Epidermal melanocyte (primary cell): ENCODE measurements around the gene MPND.
"Not testable (repeated sequence)": the region's sequence is repeated elsewhere in the genome, so short reads cannot be mapped to it uniquely, and the experiment has no call there.

Experiments used
- DNase-seq: peaks from one replicate; pipeline ENCODE4 v3.0.0; 2011; ENCODE audit warnings: low spot score; ENCODE audit not compliant: insufficient read length

MPND gene

DNA sequence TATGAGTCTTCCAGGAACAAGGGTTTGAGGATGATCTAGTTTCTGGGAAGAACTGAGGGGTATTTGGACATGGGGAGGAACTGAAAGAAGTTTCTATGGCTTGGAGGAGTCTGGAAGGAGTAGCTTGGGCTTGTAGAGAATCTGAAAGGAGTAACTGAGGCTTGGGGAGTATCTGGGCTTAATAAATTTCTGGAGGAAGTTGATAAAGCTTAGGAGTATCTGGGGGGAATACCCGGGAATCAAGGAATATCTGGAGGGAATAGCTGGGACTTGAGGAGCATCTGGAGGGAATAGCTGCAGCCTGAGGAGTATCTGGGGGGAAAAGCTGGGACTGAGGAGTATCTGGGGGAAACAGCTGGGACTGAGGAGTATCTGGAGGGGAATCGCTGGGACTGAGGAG is 22.9 kb upstream of the MPND start:
- no peak for DNase-seq

DNA sequence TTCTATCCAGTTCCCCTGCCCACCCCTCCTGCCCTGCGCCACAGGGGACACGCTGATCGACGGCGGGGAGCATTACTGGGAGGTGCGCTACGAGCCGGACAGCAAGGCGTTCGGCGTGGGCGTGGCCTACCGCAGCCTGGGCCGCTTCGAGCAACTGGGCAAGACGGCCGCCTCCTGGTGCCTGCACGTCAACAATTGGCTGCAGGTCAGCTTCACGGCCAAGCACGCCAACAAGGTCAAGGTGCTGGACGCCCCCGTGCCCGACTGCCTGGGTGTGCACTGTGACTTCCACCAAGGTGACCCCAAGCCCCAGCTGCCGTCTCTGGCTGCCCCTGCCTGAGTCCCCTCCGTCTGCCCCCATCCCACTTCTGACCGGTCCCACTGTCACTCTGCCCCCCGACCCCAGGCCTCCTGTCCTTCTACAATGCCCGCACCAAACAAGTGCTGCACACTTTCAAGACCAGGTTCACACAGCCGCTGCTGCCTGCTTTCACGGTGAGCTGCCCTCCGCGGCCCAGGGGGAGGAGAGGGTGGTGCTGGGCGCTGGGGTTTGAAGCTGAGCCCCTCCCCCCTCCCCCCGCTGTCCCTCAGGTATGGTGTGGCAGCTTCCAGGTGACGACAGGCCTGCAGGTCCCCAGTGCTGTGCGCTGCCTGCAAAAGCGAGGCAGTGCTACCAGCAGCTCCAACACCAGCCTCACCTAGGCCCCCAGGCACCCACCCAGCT is 20.3 kb upstream of the MPND start:
- DNase-seq = no peak

DNA sequence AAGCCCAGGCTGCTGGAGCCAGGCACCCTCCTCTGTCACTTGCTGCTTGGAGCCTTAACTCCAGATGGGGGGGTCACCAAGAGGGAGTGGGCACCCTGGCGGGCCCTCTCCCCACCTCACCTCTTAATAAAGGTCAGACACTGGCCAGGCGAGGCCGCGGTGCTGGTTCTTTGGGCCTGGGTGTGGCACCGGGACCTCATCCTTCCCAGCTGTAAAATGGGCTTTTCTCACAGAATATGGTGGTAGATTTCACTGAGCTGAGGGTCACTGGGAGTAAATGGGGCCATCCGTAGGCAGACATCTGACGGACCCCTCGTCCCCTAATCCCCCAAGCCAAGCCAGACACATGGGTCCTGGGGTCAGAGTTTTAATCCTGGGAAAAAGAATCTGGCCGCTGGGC is 19.7 kb upstream of the MPND start:
- DNase-seq = no peak

DNA sequence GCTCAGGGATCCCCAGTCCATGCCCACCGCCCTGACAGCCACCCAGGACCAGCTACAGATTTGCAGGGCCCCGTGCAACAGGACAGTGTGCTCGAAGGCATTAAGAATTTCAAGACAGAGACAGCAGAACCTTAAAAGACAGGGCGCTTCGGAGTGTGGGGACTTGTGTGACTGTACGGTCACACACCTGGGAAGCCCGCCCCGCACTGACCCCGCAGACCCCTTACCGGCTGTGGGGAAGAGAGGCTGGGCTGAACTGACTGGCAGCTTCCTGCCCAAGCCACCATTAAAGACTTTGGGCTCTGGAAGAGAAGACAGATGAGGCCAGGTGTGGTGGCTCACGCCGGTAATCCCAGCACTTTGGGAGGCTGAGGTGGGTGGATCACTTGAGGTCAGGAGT is 19.1 kb upstream of the MPND start:
- no peak for DNase-seq

DNA sequence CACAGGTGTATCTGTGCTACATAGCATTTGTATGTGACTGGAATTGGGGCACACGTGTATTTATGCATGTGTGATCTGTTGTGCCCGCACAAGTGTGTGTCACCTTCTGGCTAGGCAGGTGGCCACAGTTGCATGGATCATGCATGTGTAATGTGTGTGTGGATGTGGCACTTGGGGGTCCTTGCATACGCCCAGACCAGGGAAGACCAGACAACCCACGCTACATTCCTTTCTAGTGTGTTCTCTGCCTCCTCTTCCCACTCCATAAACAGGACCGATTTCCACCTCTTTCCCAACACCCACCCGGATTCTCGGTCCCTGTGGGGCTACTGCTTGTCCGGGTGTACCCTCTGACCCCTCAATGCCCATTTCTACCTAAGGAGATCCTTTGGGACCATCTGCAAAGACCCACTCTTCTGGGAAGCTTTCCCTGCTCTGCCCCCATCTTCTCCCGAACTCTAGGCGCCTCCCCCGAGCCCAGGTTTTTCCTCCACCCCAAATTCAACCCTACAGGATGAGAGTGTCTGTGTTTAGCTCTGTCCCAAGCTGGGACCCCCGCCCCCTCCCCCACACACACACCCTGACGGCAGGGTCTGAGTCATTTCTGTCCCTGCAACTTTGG is 17.0 kb upstream of the MPND start:
- DNase-seq = no peak

DNA sequence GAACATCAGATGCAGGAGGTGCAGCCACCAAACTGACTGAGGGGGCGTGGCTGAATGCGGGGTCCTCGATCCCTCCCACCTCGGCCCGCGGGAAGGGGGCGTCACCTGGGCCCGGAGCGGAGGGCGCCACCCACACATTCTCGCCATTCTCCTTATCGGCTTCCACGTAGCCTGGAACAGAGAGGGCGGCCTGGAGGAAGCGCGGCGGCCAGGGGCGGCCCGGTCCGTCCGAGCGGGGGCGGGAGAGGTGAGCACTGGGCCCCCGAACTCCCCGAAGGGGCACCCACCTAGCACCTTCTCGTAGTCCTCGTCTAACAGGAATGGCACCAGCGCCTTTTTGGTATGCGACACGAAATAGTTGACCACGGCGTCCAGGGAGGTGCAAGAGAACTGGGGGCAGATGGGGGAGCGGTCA is 16.5 kb upstream of the MPND start:
- no peak for DNase-seq

DNA sequence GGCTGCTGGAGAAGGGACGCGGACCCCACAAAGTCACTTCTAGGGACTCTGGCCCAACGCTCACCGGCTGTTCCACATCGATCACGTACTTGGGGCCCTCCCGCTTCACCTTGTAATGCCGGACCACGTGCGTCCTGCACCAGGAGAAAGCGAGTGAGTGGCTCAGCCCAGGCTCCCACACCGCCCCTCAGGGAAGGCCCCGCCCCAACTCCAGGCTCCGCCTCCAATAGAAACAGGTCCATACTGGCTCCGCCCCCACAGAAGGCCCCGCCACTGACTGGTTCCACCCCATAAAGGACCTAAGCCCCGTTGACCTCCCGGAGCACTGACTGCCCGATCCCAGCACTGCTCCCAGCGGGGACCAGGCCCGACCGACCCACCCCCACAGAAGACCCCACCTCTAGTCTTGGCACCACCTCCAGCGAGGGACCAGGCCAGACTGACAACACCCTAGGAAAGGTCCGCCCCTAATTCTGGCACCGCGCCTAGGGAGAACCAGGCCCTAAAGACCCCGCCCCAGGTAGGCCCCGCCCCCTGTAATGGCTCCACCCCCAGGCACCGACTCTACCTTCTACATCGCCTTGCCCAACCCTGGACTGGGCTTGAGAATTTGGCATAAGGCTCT is 16.0 kb upstream of the MPND start:
- DNase-seq = no peak

DNA sequence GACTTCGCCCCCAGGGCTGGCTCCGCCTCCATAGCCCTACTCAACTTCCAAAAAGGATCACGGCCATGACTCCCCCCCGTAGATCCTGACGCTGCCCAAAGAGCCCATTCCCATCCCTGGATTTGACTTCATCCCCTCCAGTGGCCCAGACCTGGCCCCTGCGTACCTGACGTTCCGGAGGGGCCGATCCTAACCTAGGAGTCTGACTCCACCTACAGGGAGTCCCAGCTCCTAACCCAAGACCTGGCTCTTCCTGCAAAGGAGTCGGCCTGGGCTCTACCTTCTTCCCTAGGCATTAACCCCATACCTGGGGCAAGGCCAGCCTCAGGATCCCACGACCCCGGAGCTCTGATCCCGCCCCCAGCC is 15.5 kb upstream of the MPND start:
- no peak for DNase-seq

DNA sequence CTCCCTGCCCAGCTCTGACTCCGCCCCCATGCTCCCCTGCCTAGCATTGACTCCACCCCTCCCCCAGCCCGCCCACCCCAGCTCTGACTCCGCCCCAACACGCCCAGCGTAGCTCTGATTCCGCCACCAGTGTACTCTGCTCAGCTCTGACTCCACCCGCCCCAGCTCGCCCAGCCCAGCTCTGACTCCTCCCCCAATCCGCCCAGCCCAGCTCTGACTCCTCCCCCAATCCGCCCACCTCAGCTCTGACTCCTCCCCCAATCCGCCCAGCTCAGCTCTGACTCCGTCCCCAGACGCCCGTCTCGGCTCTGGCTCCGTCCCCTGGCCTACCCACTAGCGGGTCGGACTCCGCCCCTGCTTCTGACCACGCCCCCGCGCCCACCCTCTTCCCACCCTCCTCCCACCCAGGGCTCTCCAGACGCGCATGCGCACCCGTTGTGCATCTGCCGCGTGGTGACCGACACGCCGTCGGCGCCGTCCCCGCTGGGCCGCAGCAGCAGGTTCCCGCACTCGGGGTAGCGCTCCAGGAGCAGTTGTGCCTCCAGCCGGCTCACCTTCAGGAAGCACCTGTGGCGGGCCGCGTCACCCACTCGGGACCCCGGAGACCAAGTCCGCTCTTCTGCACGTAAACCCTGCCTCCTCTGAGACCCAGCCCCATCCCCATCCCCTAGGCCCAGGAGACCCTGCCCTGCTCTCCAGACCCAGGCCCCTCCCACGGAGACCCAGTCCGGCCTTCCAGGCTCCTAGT is 14.9 kb upstream of the MPND start:
- peak; percentile 81 for DNase-seq

DNA sequence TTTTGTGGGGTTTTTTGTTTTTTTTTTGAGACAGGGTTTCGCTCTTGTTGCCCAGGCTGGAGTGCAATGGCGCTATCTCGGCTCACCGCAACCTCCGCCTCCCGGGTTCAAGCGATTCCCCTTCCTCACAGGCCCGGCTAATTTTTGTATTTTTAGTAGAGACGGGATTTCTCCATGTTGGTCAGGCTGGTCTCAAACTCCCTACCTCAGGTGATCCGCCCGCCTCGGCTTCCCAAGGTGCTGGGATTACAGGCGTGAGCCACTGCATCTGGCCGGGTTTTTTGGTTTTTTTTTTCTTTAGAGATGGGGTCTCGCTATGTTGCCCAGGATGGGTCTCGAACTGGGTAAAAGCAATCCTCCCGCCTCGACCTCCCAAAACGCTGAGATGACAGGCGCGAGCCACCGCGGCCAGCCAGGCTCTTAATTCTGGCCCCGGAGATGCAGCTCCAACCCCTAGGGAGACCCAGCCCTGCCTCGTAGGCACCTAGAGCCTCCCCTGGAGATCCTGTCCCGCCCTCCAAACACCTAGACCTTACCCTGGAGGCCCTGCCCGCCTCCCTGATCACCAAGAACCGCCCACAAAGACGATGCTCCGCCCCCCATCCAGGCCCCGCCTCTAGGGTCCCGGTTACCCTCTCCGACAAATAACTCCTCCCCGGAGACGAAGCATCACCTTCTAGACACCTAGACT is 14.2 kb upstream of the MPND start:
- DNase-seq = not testable (repeated sequence)

DNA sequence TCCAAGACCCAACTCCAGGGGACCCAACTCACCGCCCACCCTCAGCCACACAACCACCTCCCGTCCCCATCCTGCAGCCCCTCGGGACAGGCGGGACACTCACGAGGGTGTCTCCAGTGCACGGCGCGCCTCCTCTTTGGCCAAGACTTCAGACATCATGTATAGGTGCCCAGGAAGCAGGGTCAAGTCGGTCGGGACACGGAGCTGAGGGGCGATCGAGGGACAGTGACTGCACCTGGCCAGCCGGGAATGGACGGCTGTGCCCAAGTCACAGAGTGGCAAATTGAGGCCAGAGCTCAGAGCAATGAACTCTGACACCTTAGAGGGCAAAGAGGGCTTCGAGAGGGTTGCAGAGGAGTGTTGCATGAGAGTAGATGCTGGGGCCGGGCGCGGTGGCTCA is 13.5 kb upstream of the MPND start:
- no peak for DNase-seq

DNA sequence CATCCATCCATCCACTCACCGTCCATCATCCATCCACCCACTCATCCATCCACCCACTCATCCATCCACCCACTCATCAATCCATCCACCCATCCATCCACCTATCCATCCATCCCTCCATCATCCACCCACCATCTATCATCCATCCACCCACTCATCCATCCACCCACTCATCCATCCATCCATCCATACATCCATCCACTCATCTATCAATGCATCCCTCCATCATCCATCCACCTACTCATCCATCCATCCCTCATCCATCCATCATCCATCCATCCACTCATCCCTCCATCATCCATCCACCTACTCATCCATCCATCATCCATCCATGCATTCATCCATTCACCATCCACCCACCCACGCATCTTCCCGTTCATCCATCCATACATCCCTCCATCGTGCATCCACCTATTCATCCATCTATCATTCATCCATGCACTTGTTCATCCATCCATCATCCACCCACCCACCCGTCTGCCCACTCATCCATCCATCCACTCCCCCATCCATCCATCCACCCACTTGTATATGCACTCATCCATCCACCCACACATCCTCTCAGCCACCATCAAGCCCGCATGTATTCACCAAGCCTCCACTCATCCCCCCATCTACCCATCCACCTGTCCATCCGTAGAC is 8.3 kb upstream of the MPND start:
- DNase-seq = no peak

DNA sequence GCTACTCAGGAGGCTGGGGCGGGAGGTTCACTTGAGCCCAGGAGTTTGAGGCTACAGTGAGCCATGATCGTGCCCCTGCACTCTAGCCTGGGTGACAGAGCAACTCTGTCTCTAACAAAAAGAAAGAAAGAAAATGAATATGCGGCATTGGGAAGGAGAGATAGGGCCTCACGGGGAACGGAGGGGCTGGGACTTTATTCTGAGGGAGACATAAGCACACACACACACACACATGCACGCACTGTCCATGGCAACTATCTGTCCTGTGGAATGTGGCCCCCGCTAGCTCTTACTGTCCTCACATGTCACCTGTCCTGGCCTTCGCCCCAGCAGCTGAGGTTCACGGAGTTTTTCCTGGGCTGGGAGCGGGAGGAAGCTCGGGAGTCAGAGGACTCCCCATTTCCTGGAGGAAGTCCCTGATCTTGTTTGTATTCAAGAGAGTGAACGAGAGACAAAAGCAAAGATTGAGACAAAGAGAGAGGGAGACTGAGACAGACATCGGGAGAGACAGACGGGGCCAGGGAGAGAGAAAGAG is 5.4 kb upstream of the MPND start:
- no peak for DNase-seq

DNA sequence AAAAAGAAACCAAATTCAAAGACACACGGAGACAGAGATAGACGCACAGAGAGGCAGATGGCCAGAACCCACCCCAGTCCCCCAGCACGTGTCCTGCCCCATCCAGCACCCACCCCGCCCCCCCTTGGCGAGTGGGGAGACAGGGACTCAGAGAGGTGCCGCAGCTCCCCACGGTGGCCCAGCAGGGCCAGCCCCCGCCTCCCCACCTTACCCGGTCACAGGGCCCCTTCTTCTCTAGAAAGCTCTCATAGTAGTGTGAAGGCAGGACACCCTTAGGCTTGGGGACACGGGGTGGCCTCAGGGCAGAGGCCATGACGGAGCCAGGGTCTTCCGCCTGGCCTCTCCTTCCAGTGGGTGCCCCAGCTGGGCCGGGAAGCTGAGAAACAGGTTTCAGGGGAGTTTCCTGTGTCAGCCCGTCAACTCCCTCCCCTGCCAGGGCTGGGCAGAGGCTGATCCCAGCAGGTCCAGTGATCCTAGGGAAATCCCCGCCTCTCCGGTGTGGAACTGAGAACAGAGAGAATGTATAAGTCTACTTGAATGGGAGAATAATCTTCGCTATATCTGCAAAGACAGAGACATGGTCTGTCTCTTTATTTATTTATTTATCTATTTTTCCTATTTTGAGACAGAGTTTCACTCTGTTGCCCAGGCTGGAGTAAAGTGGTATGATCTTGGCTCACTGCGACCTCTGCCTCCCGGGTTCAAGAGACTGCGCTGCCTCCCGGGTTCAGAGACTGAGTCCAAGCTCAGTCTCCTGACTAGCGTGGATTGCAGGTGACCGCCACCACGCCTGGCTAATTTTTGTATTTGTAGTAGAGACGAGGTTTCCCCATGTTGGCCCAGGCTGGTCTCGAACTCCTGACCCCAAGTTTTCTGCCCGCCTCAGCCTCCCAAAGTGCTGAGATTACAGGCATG is 4.7 kb upstream of the MPND start, which contains the start of gene STAP2:
Gene STAP2 (minus strand): TSS at position 387 of the 915 bp plus-strand sequence. CDS start 74 bp downstream, at position 313.
- peak; percentile 10 for DNase-seq

DNA sequence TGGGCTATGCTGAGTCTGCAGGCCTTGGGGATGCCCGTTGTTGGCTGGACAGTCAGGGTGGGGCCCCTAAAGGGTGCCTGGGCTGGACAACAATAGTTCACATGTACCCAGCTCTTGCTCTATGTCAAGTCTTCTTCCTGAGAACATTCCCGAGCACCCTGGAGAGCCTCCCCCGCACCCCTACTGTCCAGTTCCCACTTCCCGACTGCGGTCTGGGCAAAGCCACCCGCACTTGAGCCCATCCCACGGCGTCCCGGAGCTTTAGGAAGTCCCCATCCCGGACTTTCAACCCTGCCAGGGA is 1.1 kb upstream of the MPND start:
- DNase-seq = no peak

DNA sequence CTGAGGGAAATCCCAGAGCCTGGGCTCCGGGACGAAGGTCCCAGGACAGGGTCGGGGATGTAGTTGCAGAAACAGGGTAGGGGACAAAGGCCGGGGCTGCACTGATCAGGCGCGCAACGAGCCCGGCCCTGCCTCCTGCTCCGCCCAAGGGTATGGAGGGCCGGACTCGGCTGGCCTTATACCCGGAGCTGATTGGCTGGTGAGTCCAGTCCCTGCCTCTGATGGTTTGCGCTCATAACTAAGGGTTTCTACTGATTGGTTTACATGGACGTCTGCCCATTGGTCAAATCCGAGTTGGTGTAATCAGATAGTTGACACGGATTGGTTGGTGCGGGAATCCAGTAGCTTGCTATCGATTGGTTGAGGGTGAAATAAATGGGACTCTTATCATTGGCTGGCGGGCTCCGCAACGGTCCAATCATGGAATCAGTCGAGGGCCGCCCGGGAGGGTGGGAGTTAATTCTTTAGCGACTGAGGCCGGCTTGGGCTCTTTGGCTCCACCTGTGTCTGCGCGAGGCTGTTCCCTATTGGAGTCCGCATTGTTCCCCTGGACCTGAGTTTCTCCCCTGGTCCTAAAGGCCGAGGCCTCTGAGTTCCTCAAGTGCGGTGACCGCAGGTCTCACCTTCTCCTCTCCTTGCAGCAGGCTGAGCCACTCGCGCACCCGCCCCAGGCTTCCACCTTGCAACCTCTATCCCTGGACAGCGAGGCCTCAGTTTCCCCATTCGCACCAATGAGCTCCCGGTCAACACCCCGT is 570 bp upstream of the MPND start:
- DNase-seq = peak; percentile 86

DNA sequence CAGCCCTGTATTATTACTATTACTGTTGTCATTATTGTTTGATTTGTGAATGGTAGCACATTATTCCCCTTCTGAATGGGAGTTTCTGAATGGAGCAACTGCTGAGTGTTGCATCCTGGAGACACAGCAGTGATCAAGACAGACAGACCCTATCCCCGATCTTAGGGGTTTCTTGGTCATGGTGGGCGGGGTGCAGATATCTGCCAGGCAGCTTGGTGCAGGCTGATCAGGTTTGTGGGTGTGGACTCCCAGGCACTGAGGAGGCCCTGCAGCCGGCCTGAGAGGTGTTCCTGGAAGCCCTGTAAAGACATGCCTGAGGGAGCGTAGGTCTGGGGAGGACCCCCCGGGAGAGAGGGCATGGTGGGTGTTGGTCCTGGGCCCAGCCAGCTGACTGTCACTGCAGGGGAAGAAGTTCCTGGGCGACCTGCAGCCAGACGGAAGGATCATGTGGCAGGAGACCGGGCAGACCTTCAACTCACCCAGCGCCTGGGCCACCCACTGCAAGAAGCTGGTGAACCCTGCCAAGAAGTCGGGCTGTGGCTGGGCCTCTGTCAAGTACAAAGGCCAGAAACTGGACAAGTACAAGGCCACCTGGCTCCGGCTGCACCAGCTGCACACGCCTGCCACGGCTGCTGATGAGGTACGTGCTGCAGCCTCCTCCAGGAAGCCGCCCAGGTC is 2.1 kb downstream of the MPND start:
- no peak for DNase-seq

DNA sequence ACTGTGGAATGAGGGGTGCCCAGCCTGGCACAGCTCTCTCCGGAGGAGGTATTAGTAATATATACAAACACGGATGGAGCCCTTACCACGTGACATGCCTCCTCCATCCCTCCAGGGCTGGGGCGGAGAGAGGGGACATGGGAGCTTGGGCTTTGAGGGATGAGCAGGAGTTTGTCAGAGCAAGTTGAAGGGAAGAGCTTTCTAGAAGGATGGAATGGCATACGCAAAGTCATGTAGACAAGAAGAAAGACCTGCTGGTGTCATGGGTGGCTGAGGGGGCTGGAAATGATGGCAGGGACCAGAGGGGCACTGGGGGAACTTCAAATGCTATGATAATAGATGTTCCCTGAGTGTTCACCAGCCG is 2.6 kb downstream of the MPND start:
- no peak for DNase-seq

DNA sequence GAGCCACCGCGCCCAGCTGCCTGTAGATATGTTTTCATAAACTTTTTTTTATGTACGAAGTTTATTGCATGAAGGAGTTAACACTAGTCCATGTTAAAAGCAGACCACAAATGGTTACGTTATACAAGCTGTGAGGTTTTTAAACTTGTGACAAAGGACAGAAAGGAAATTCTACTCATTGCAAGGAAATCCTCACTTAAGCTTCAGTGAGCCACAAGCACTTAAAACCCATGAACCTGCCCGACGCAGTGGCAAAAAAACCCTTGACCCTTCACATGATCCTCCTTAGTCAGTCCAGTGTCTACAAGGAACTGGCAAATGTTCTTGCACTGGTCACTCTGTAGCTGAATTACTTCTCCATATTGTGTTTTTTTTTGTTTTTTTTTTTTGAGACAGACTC is 4.2 kb downstream of the MPND start:
- no peak for DNase-seq
